GM18519 (cell line): ENCODE results near the gene LCN15.
"Not testable (repeated sequence)": the region's sequence is repeated elsewhere in the genome, so short reads cannot be mapped to it uniquely, and the experiment has no call there.

Source experiments
- ATAC-seq: cut with Tn5 transposase; IDR thresholded peaks from one replicate; pipeline ENCODE4 v1.9.1; 2021; ENCODE audit warnings: mild to moderate bottlenecking, moderate library complexity; ENCODE audit not compliant: unreplicated experiment, low FRiP score

Gene LCN15

DNA sequence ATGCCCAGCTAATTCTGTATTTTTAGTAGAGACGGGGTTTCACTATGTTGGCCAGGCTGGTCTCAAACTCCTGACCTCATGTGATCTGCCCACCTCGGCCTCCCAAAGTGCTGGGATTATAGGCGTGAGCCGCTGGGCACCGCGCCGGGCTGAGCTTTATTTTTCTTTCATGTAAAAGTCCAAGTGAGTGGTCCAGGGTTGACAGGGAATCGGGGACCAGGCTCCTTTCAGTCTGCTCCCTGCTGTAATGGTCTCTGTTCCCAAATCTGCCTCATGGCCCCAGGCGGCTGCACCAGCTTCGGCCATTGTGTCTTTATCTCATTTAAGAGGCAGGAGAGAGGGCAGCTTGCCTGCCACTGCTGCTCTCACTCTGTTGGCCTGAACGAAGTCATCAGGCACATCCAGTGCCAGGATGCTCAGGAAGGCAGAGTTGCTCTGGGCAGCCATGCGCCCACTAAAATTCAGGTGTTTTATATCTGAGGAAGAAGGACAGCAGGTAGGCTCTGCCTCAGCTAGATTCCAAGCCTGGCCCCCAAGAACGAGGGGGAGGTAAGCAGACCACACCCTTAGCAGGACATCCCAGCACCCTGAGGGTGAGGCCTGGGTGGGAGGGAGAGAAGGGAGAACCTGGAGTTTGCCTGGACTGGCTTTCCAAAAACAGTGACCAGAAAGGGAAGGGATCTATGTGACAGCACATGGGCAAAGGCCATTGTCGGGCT, 30.1 kb upstream of the LCN15 start:
- ATAC-seq: no peak

DNA sequence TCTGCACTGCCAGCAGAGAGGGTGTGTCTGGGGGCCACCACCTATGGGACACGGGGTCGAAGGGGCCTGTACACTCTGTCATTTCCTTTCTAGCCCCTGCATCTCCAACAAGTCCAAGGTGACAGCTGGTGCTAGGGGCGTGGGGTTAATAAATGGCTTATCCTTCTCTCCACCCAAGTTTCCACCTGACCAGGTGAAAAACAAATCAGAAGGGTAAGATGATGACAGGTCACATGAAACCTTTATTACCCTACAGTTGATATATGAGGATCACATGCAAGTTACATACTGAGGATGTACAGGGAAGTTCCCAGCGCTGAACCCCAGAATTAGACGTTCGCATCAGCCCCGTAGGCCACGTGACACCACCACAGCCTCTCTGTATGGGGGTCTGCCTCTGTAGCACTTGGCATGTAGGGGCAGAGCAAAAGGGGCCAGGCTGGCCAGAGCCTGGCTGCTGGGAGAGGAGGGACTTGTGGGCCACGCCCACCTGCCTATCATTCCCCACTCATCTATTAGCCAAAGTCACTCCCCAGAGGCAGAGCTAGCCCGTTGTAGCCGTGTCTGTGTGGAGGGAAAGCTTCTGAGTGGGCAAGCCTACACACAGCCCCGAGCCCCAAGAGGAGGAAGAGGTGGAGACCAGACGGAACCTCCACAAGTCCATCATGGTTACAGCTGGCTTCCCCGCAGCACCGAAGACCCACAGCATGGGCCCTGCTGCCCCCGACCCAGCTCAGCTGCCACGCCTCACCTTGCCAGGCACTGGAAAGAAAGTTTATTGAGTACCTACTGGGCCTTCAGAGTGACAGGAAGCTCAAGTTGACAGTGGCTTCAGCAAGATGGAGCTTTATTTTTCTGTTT, 29.0 kb upstream of the LCN15 start:
- ATAC-seq: no peak

DNA sequence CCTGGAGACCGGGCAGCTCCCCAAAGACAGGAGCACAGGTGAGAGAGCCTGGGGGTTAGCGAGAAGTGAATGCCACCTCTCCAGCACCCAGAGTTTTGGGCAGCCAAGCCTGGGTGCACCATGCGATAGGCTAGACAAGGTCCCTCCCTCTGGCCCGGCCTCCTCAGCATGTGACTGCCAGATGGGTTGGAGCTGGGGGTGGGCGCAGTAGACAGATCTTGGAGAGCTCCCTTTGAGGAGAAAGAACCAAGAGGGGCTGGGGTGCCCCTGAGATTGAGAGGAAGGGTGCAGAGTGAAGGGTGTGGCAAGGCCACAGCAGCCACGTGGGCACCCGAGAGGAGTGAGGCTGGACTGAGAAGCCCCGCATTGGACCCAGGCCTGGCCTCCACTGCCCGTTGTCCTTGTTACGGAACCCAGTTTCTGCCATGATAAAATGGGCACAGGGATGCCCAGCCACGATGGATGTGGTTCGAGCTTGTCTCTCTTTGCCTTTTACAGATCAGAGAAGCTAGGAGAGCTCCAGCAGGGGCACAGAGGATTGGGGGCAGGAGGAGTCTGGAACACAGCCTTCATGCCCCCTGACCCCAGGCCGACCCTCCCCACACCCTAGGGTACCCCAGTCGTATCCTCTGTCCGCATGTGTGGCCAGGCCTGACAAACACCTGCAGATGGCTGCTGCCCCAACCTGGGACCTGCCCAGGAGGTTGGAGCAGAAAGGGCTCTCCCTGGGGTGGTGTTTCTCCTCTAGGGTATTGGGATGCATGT, 28.2 kb upstream of the LCN15 start:
- ATAC-seq: no peak

DNA sequence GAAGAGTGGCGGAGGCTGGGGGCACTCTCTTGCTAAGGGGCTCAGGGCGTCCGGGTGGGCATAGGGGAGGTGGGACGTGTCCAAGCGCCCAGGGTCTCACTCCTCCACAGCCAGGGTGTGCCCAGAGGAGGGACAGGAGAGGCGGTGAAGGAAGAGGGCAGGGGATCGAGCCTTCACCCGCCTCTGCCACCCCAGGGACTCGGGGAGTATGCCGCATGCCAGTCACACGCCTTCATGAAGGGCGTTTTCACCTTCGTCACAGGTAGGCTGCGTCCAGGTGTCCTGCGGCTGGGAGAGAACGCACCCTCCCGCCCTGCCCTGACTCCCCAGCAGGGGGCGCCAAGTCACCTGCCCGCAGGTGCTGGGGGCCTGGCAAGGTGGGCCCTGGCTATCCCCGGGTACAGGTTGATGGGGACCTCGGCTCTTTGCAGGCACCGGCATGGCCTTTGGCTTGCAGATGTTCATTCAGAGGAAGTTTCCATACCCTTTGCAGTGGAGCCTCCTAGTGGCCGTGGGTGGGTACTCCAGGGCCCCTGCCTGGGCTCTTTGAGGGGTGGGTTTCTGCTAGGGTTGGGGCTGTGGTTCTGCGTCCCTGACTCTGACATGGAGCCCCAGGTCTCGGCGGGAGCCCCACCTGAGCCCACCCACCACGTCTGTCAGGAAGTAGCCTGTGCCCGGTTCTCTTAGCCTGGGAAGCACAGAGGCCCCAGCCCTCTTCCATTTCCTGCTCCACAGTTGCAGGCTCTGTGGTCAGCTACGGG, 27.4 kb upstream of the LCN15 start:
- no peak for ATAC-seq

DNA sequence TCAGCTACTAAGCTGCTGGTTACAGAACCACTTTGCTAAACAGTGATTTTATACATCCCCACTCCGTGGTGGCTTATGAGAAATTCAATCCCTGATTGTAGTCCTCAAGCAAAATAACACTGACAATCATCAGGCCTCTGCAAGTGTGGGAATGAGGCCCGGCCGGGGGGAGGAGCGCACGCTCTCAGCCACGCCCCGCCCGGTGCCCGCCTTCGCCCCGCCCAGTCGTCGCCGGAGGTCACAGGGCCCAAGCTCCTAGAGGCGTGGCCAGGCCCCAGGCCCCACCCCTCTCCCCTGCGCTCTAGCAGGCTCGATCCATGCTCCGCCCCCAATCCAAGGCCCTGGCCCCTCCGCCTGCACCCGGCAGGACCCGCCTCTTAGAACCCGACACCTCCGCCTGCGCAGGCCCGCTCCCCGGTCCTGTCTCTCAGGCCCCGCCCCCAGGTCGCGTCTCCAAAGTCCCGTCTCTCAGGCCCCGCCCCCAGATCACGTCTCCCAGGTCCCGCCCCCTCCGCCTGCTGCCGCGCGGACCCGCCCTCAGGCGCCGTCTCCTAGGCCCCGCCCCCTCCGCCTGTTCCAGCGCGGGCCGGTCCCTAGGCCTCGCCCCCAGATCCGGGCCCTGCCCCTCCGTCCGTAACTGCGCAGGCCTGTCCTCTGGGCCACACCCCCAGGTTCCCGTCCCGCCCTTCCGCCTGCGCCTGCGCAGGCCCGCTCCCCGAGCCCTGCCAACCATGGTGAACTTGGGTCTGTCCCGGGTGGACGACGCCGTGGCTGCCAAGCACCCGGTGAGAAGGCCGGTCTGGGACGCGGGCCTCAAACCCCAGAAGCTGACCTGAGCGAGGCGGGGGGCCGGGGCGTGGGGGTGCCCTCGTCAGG, 26.6 kb upstream of the LCN15 start, which contains the start of gene TMEM141:
Gene TMEM141 (plus strand): TSS at position 705 of the 876 bp plus-strand sequence. CDS start 27 bp downstream, at position 732.
- peak; percentile 69 for ATAC-seq

DNA sequence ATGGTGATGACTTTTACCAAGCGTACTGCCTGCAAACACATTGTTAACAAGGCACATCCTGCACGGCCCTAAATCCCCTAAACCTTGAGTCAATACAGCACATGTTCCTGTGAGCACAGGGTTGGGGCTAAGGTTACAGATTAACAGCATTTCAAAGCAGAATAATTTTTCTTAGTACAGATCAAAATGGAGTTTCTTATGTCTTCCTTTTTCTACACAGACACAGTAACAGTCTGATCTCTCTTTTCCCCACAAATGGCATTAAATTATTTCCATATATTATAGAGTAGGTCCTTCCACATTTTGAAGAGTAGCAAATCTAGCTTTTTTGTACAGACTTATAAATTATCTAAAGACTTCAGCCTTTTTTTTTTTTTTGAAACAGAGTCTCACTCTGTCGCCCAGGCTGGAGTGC, 25.2 kb upstream of the LCN15 start:
- no peak for ATAC-seq

DNA sequence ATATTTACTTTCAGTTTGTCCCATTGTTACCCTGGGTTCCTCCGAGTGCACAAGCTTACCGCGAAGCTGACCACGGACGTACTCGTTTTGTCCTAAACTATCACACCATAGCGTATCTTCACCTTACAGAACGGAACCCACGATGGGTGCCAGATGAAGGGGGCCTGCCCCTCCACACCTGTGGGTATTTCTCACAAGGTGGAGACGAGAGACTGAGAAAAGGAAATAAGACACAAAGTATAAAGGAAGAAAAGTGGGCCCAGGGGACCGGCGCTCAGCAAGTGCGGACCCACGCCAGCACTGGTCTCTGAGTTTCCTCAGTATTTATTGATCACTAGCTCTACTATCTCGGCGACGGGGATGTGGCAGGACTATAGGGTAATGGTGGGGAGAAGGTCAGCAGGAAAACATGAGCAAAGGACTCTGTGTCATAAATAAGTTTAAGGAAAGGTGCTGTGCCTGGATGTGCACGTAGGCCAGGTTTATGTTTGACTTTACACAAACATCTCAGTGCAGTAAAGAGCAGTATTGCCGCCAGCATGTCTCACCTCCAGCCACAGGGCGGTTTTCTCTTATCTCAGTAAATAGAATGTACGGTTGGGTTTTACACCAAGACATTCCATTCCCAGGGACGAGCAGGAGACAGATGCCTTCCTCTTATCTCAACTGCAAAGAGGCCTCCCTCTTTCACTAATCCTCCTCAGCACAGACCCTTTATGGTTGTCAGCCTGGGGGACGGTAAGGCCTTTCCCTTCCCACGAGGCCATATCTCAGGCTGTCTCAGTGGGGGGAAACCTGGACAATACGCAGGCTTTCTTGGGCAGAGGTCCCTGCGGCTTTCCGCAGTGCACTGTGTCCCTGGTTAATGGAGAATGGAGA, 24.6 kb upstream of the LCN15 start:
- not testable (repeated sequence) for ATAC-seq

DNA sequence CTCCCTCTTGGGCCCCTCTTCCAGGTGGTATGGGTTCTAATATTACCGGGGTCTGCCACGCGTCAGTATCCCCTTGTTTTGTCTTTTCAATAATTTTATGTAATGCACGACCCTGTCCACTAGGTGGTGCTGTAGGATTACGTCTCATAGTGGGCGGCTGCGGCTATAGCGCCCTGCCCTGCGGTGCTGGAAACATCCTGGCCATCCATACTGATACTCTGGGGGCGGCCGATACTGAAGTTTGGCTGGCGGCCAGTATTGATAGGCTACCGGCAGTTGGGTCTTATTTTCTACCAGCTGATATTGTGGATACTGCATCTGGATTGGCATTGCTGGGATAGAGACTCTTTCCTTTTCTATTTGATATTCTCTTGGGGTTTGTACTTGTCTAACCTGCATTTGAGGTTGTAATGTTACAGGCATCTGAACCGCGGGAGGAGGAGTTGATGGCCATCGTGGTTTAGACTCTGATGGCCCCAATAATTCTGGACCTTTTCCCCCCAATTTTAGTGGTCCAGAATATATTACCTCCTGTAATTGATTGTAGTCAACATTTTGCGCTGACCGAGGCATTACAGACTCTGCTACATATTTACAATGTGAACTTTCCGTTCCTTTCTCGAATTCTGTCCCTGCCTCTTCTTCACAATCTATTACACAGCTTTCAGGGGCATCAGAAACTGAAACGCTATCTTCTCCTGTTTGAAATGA, 23.5 kb upstream of the LCN15 start:
- no peak for ATAC-seq

DNA sequence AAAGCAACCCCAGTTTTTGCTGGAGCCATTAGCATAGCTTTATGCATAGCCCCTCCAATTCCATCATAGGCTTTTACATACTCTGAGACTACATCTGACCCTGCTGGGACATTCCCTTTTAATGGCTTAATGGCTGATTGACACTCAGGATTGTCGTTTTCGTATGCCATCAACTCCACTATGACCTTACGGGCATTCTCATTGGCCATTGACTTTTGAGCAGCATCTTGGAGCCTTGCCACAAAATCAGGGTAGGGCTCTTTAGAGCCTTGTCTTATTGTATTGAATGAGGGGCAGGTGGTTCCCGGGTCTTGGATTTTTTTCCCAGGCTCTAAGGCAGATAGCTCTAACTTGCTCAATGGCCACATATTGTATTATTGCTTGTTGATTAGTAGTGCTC, 22.7 kb upstream of the LCN15 start:
- ATAC-seq: not testable (repeated sequence)

DNA sequence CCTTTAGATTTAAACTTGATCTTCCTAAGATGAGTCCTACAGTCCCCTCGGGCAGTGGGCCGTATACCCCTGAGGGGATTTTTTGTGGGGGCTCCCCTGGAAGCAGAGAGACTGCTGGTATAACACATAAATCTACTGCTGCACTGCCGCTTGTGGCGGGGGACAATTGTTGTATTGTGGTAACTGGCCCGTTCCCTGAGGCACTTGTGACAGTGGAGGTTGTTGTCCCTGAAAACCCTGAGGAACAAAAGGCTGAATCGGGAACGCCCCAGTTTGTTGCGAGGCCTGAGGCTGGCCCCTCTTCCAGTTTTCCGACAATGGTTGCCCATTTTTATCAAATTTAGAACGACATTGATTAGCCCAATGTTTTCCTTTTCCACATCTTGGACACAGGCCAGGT, 22.1 kb upstream of the LCN15 start:
- ATAC-seq: no peak

DNA sequence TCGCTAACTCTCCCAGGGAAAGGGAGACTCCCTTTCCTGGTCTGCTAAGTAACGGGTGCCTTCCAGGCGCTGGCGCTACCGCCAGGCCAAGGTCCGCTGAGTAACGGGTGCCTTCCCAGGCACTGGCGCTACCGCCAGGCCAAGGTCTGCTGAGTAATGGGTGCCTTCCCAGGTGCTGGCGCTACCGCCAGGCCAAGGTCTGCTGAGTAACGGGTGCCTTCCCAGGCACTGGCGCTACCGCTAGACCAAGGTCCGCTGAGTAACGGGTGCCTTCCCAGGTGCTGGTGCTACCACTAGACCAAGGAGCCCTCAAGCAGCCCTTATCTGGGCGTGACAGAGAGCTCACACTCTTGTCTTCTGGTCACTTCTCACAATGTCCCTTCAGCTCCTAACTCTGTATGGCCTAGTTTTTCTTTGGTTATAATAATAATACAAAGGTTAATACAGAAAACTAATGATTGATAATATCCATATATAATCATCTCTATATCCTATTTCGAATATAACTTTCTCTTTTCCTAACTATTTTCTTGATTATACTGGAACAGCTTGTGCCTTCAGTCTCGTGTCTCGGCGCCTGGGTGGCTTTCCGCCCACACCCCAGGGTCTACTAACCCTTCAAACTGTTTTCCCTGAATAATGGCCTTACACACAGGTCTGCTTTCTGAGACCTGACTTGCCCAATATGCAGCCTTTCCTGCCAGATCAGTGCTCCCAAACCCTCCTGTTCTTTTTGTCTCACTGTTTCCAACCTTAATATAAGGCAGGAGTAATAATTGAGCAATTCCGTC, 21.4 kb upstream of the LCN15 start:
- ATAC-seq: not testable (repeated sequence)

DNA sequence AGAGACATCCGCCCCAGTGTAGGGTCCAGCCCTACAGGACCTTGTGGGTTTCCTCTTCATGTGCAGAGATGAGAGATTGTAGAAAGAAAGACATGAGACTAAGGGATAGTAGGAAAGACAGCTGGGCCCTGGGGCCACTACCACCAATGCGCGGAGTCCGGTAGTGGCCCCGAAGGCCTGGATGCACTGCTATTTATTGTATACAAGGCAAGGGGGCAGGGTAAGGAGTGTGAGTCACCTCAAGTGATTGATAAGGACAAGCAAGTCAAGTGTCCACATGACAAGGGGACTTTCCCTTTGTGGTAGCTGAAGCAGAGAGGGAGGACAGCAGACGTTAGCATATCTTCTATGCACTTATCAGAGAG, 20.7 kb upstream of the LCN15 start:
- ATAC-seq: no peak

DNA sequence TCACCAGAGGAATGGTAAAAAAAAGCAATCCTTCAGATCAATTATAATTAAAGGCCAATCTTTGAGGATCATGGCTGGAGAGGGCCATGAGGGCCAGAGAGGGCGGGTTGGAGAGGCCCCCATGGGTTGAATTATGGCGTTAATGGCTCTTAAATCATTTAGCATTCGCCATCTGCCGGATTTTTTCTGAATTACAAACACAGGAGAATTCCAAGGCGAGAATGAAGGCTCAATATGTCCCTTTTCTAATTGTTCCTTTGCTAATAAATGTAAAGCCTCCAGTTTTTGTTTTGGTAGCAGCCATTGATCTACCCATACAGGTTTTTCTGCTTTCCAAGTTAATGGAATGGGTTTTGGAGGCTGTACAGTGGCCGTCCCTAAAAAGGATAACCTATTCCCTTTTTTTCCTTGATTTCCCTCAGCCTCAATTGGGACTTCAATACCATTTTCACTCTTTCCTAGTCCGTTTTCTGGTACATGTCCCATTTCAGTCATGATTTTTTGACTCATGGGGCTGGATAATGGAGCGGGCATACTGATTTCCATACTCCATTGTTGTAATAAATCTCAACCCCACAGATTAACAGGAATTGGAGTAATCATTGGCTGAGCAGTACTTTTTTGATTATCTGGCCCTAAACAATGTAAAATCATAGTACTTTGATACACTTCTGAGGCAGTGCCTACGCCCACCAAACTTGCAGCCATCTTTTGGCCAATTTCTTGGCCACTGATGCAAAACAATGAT, 20.1 kb upstream of the LCN15 start:
- ATAC-seq: no peak

DNA sequence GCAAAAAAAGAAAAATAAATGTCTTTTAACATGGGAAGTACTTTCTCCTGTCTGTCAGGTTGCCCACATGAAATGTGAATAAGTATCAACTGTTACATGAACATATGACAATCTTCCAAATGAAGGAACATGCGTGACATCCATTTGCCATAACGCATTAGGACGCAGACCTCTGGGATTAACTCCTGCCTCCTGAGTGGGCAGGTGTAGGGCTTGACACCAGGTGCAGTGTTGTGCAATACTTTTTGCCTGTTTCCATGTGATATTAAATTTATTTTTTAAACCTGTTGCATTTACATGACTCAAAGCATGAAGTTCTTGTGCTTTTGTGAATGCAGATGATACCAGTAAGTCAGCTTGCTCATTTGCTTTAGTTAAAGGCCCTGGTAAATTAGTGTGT, 18.1 kb upstream of the LCN15 start:
- ATAC-seq: no peak

DNA sequence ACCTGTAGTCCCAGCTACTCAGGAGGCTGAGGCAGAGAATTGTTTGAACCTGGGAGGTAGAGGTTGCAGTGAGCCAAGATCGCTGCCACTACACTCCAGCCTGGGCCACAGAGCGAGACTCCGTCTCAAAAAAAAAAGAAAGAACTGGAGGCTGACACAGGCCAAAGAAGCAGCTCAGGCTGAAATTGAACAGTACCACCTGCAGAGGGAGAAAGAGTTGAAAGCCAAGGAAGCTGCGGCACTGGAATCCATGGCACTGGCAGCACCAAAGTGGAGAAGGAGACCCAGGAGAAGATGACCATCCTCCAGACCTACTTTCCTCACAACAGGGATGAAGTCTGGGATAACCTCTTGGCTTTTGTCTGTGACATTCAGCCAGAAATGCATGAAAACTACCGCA, 15.5 kb upstream of the LCN15 start:
- no peak for ATAC-seq

DNA sequence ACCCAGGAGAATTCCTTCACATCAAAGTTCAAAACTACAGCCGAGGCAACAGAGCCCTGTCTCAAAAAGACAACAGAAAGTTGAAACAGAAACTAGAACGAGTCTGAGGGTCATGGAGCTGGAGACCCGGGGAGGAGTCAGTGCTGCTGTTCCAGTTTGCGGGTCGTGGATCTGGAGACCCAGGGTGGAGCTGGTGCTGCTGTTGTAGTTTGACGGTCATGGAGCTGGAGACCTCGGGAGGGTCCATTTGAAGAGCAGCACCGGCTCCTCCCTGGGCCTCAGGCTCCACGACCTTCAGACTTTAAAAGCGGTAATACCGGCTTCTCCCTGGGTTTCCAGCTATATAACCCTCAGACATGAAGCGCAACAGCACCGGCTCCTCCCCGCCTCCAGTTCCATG, 13.0 kb upstream of the LCN15 start:
- ATAC-seq: no peak
